ENCODE results near the gene TRMT10A. TPM values are rescaled to one million over a fixed set of nuclear protein-coding genes. Genes with fewer than 3 reads are reported as not detected.

TRMT10A gene
- total RNA-seq (2021) (4.6 and 6.1 TPM in 2 replicates), Bru-seq, nascent RNA (percentile 50 among the genes with signal in this experiment), BruChase-seq, experiment 1, labeled RNA remaining after a 2-hour chase (percentile 55 among the genes with signal in this experiment), BruChase-seq, experiment 2, labeled RNA remaining after a 6-hour chase (percentile 69 among the genes with signal in this experiment)
- long read RNA-seq, transcript TRMT10A-203 (8 exons, 3,516 nt): minor isoform, 6 of 18 reads
- long read RNA-seq, transcript TRMT10A-202 (8 exons, 1,638 nt): major isoform, 7 of 18 reads
- long read RNA-seq, partial matches to known transcripts: 1 of 18 reads
- long read RNA-seq, other reads (novel, unspliced or antisense): 3 of 18 reads

GRCh38 chr4:99563310-99564186, at the start of gene TRMT10A:
Gene TRMT10A, minus strand, starts transcription at chr4:99564039. Its CDS starts 4,701 bp downstream, at chr4:99559338.
- TSS peak; percentile 91 for BruUV-seq (replicated peaks)
- POLR2A ChIA-PET (ENCODE audit: unreplicated experiment): interaction anchor here (0.6 to 0.7 kb wide), 3 partner anchors 112 to 1448 kb away, joined by 3 to 7 read pairs (median 4); partner anchors contain the start of gene H2AZ1

GRCh38 chr4:99612704-99613103, 48.9 kb upstream of the TRMT10A start:
- Histone ChIP-seq H3K4me1 (replicated peaks; ENCODE audit: insufficient read depth) (peaks cover 8% of the 10 kb centered on the region), H3K36me3 (ENCODE audit: low read depth) (no peaks in the 10 kb centered on the region), H3K4me2 (no peak overlapping the region), H3K27me3 (ENCODE audit: insufficient read depth, low read depth) (no peaks in the 10 kb centered on the region), H3K79me2 (ENCODE audit: low read depth) (no peaks in the 10 kb centered on the region), H3K9me3 (ENCODE audit: insufficient read depth, low read depth) (no peaks in the 10 kb centered on the region), H2AFZ (no peak overlapping the region), H3K9me2 (ENCODE audit: insufficient read depth) (no peaks in the 10 kb centered on the region; the same call in 1 of the 2 replicates), H3F3A (ENCODE audit: insufficient read depth, low read depth) (no peaks in the 10 kb centered on the region), H3K27ac (no peak overlapping the region), H3K4me3 (no peak overlapping the region), H4K20me1 (ENCODE audit: insufficient read depth) (no peaks in the 10 kb centered on the region)
- BruUV-seq (replicated peaks): no TSS peak
- TF ChIP-seq EZH2 (IDR thresholded peaks at IDR 0.05; ENCODE audit: low read depth) (no peak), CTCF (conservative IDR thresholded peaks at IDR 0.05) (no peak)
- ChIA-PET CTCF (no interaction called here), POLR2A (ENCODE audit: unreplicated experiment) (no interaction called here)
- no peak for DNase-seq
- intact Hi-C loops (cut with micrococcal nuclease; ENCODE audit: unreplicated experiment): no loop called here

More at GRCh38 chr4:99563310-99564186, at the start of gene TRMT10A:
- Histone ChIP-seq H4K20me1 (ENCODE audit: insufficient read depth) (no peaks in the 10 kb centered on the region), H3K79me2 (ENCODE audit: low read depth) (no peaks in the 10 kb centered on the region), H3K9me3 (ENCODE audit: insufficient read depth, low read depth) (no peaks in the 10 kb centered on the region), H3K36me3 (ENCODE audit: low read depth) (no peaks in the 10 kb centered on the region), H2AFZ (peak within 1 kb of the TSS; percentile 81), H3K4me3 (peak within 1 kb of the TSS; percentile 69), H3K27me3 (ENCODE audit: insufficient read depth, low read depth) (no peaks in the 10 kb centered on the region), H3K4me2 (peak within 1 kb of the TSS; percentile 84), H3K9me2 (ENCODE audit: insufficient read depth) (no peaks in the 10 kb centered on the region), H3F3A (ENCODE audit: insufficient read depth, low read depth) (peaks cover 16% of the 10 kb centered on the region), H3K27ac (peak within 1 kb of the TSS; percentile 92), H3K4me1 (replicated peaks; ENCODE audit: insufficient read depth) (0 out of 2 replicates have a peak, but pooled peaks cover 9% of the 10 kb centered on the region)
- intact Hi-C loops (cut with micrococcal nuclease; ENCODE audit: unreplicated experiment): loop anchor here (1.0 to 2.0 kb wide), 3 partner anchors 91 to 386 kb away; no protein-coding TSS in a partner anchor
- TF ChIP-seq CTCF (conservative IDR thresholded peaks at IDR 0.05): no peak
- TF ChIP-seq EZH2 (IDR thresholded peaks at IDR 0.05; ENCODE audit: low read depth): no peak
- peak; percentile 87 to 93 for DNase-seq
- CTCF ChIA-PET: interaction anchor here (1.3 kb wide), 1 partner anchor 160 kb away, joined by 5 read pairs; no protein-coding TSS in a partner anchor

- no peak for DNase-seq
- TF ChIP-seq EZH2 (IDR thresholded peaks at IDR 0.05; ENCODE audit: low read depth): no peak
- TF ChIP-seq CTCF (conservative IDR thresholded peaks at IDR 0.05): no peak
- BruUV-seq (replicated peaks): no TSS peak
- Histone ChIP-seq H3K4me3 (no peak overlapping the region), H3K9me2 (ENCODE audit: insufficient read depth) (no peaks in the 10 kb centered on the region; the same call in 1 of the 2 replicates), H3K27me3 (ENCODE audit: insufficient read depth, low read depth) (no peaks in the 10 kb centered on the region), H3K4me2 (no peak overlapping the region), H2AFZ (no peak overlapping the region), H3K4me1 (replicated peaks; ENCODE audit: insufficient read depth) (peaks cover 8% of the 10 kb centered on the region), H3F3A (ENCODE audit: insufficient read depth, low read depth) (no peaks in the 10 kb centered on the region), H4K20me1 (ENCODE audit: insufficient read depth) (no peaks in the 10 kb centered on the region), H3K27ac (no peak overlapping the region), H3K79me2 (ENCODE audit: low read depth) (no peaks in the 10 kb centered on the region), H3K36me3 (ENCODE audit: low read depth) (no peaks in the 10 kb centered on the region), H3K9me3 (ENCODE audit: insufficient read depth, low read depth) (no peaks in the 10 kb centered on the region)
- ChIA-PET POLR2A (ENCODE audit: unreplicated experiment) (no interaction called here), CTCF (no interaction called here)
- intact Hi-C loops (cut with micrococcal nuclease; ENCODE audit: unreplicated experiment): no loop called here
These were observed 48.4 kb upstream of the TRMT10A start for GRCh38 chr4:99612281-99612680.

All from PC-9 (cell line).